Upper lobe of right lung (tissue), 1 donor: ENCODE measurements around the gene SENP6. TPM values are rescaled to one million over a fixed set of nuclear protein-coding genes. Genes with fewer than 3 reads are reported as not detected.
A peak's percentile ranks its signal among the peaks of the same experiment; 100 is the strongest.

Source experiments
- ATAC-seq: fragments of 200-7000 bp; cut with Tn5 transposase; one replicate; pipeline ENCODE4 v1.9.1; 2020; ENCODE audit warnings: mild to moderate bottlenecking, moderate library complexity
- DNase-seq: peaks from one replicate; pipeline ENCODE4 v3.0.0-alpha.2; 2020
- H3K27ac ChIP-seq: fragments of 200-600 bp; one replicate; pipeline ENCODE4 v1.8.0; 2022
- H3K27me3 ChIP-seq: fragments of 200-600 bp; one replicate; pipeline ENCODE4 v1.8.0; 2022; ENCODE audit warnings: mild to moderate bottlenecking
- H3K36me3 ChIP-seq: fragments of 200-600 bp; one replicate; pipeline ENCODE4 v1.8.0; 2022
- H3K4me1 ChIP-seq: fragments of 200-600 bp; one replicate; pipeline ENCODE4 v1.8.0; 2022
- H3K4me3 ChIP-seq: fragments of 200-600 bp; one replicate; pipeline ENCODE4 v1.8.0; 2022; ENCODE audit warnings: mild to moderate bottlenecking
- H3K9me3 ChIP-seq: fragments of 200-600 bp; one replicate; pipeline ENCODE4 v1.8.0; 2022
- CTCF ChIP-seq: fragments of 200-600 bp; IDR thresholded peaks from one replicate; pipeline ENCODE4 v1.8.0; 2022; ENCODE audit warnings: antibody characterized with exemption
- intact Hi-C: fragments of 100-400 bp; cut with DNase I; formaldehyde crosslinking; loops from one replicate; pipeline ENCODE4 v1.11.0; 2022
- total RNA-seq: library from RNA; stranded (reverse); fragmentation: NEBNext Ultra II Directional; extraction: Animal tissue kit (Norgen Biotek cat#: 25700); gene quantifications from one replicate; pipeline ENCODE4 v1.2.1, GENCODE V29; 2021
- donor health status: DM: no; HTN: yes; CAD: no; lungs with severe emphysema.

Gene SENP6
- total RNA-seq, 1 donor from 2014 or later: 81.7 TPM

DNA sequence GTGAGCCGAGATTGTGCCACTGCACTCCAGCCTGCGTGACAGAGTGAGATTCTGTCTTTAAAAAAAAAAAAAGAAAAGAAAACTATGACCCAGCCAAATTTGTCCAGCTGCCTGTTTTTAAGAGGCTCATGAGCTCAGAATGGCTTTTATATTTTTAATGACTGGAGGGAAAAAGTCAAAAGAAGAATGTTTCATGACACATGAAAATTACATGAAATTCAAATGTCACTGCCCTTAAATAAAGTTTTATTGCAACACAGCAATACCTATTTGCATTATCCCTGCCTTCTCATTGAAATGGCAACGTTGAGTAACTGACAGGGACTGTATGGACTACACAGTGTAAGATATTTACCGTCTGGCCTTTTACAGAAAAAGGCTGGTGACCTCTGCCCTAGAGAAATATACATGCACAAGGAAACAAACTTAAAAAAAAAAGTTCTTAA, 11.4 kb downstream of the SENP6 start:
- no peak overlapping the region for H3K4me3 ChIP-seq
- DNase-seq (no peak), ATAC-seq (no peak)

DNA sequence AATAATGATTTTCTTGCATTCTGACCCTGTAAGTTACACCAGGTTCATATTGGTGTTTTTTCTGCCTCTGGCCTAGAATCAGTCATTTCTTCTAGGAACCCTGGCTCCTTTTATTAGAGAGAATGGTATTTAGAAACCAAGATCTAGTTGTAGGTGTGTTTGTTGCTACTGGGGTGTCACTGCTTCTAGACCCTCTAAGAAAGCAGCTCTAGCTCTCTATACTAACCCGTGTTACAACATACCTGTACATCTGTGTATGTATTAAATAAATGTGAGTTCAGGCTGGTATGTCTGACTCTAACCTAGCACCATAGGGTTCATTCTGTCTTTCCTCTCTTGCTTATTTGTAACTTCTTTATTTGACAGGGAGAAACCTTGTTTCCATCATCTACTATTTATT, 16.8 kb downstream of the SENP6 start:
- intact Hi-C loops: no loop called here
- DNase-seq: no peak
- ATAC-seq: no peak
- no peak overlapping the region for H3K4me3 ChIP-seq
- peaks cover 55% of the 10 kb centered on the region for H3K4me1 ChIP-seq
- H3K36me3 ChIP-seq: no peaks in the 10 kb centered on the region
- no peaks in the 10 kb centered on the region for H3K27me3 ChIP-seq
- no peaks in the 10 kb centered on the region for H3K9me3 ChIP-seq
- TF ChIP-seq CTCF: no peak
- no peak overlapping the region for H3K27ac ChIP-seq

More for the DNA sequence above, 11.4 kb downstream of the SENP6 start:
- intact Hi-C loops: no loop called here
- no peaks in the 10 kb centered on the region for H3K9me3 ChIP-seq
- no peak overlapping the region for H3K27ac ChIP-seq
- peaks cover 75% of the 10 kb centered on the region for H3K4me1 ChIP-seq
- TF ChIP-seq CTCF: no peak
- H3K27me3 ChIP-seq: no peaks in the 10 kb centered on the region
- no peaks in the 10 kb centered on the region for H3K36me3 ChIP-seq

DNA sequence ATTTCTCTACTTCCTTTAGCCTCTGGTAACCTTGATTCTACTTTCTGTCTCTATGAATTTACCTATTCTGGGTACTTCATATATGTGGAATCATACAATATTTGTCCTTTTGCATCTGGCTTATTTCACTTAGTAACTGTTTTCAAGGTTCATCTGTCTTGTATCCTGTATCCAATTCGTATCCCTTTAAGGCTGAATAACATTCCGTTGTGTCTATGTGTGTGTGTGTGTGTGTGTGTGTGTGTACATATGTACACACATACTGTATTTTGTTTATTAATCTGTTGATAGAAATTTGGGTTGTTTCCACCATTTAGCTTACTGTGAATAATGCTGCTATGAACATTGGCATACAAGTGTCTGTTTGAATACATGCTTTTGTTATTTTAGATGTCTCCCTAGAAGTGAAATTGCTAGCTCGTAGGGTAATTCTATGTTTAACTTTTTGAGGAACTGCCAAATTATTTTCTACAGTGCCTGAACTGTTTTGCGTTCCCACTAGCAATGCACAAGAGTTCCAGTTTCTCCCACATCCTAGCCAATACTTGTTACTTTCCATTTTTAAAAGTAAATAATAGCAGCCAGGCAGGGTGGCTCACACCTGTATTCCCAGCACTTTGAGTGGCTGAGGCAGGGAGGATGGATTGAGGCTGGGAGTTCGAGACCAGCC, 17.7 kb downstream of the SENP6 start:
- Histone ChIP-seq H3K4me1 (peaks cover 51% of the 10 kb centered on the region), H3K27me3 (no peaks in the 10 kb centered on the region), H3K27ac (no peak overlapping the region), H3K9me3 (no peaks in the 10 kb centered on the region), H3K4me3 (no peak overlapping the region), H3K36me3 (peaks cover 9% of the 10 kb centered on the region)
- no peak for TF ChIP-seq CTCF
- no peak for DNase-seq
- intact Hi-C loops: no loop called here
- no peak for ATAC-seq

DNA sequence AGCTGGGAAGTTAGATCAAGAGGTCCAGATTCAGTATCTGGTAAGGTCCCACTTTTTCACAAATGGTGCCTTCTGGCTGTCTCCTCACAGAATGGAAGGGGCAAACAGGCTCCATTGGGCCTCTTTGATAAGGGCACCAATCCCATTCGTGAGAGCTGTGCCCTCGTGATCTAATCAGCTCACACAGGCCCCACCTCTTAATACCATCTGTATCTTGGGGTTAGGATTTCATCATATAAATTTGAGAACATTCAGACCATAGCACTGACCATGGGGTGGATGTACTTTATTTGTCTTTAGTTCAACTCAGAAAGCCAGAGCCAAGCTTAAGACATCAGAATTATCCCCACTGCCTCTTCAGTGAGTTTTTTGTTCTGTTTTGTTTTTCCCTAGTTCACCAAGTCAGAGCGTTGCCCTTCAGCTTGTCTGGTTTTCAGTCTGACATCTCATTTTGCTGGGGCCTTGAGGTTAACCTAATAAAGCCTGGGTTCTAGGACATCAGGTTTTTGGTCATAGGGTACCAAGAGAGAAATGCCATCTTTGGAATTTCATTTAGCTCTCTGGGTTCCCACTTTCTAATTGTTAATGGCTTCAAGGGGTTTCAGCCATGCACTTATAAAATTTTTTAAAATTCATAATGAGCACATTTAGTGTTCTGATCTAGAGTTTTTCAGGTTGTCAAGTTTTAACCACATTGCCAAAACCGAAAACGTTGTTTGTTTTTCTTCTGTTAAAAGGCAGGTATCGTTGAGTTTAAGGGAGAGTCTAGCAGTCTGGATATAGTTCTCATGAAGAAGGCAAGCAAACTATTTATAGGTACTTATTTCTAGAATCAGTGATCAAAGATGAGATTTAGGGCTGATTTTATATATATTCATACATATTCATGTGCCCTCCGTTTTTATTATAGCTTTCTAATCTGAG, 19.0 kb downstream of the SENP6 start:
- H3K36me3 ChIP-seq: peaks cover 22% of the 10 kb centered on the region
- intact Hi-C loops: no loop called here
- DNase-seq: no peak
- peaks cover 38% of the 10 kb centered on the region for H3K4me1 ChIP-seq
- no peaks in the 10 kb centered on the region for H3K27me3 ChIP-seq
- no peak overlapping the region for H3K4me3 ChIP-seq
- H3K9me3 ChIP-seq: no peaks in the 10 kb centered on the region
- no peak for TF ChIP-seq CTCF
- H3K27ac ChIP-seq: no peak overlapping the region
- peak; percentile 45 for ATAC-seq

DNA sequence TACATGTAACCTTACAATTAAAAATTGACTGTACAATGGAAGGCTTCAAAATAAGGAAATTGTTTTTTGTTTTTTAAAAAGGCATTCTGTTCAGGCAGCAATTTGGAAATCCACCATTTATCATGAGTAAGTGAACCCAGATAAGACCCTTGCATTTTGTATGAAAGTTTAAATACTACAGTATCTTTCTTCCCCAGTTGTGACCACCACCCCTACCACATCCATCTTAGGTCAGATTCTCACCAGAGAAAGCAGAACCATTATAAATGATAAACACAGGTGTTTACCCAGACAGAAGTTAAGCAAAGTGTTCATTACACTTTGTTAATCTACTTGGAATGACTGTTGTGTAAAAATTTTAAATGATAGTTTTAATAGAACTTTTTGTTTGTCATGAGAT, 20.2 kb downstream of the SENP6 start:
- H3K4me1 ChIP-seq: peaks cover 34% of the 10 kb centered on the region
- no peaks in the 10 kb centered on the region for H3K9me3 ChIP-seq
- H3K27ac ChIP-seq: no peak overlapping the region
- H3K4me3 ChIP-seq: no peak overlapping the region
- no peak for TF ChIP-seq CTCF
- H3K36me3 ChIP-seq: peaks cover 31% of the 10 kb centered on the region
- H3K27me3 ChIP-seq: no peaks in the 10 kb centered on the region
- intact Hi-C loops: no loop called here
- DNase-seq (no peak), ATAC-seq (no peak)
